ENCODE data around the gene DOK4. TPM values are rescaled to one million over a fixed set of nuclear protein-coding genes. Genes with fewer than 3 reads are reported as not detected.

DOK4 gene
- total RNA-seq, 1 experiment from 2014 or later: 13.1 TPM

GRCh38 chr16:57472665-57473060 is 13.6 kb downstream of the DOK4 start:
- H3K56ac ChIP-seq (ENCODE audit: insufficient read length, low read depth, low read length): no peak overlapping the region
- no peak overlapping the region for H2BK20ac ChIP-seq (ENCODE audit: low read depth, low read length, poor library complexity, severe bottlenecking)
- no peaks in the 10 kb centered on the region for H4K20me1 ChIP-seq (ENCODE audit: control insufficient read depth, insufficient read depth, insufficient read length)
- no peak overlapping the region for H3K23ac ChIP-seq (ENCODE audit: insufficient read length, low read depth, low read length)
- Mint-ChIP-seq H3K27ac (peak overlapping the region in 2 of 3 experiments; percentile 48 to 64; a peak in 3 of 7 replicates), H3K27me3 (ENCODE audit: low read depth) (no peaks in the 10 kb centered on the region), H3K4me1 (peaks cover 29 to 43% of the 10 kb centered on the region in 2 experiments), H3K4me3 (0 out of 5 replicates have a peak overlapping the region, but pooled peaks of 1 of the 2 experiments have one; percentile 74), H3K9me3 (no peaks in the 10 kb centered on the region), H3K36me3 (ENCODE audit: insufficient read depth in 1 of 3, low read depth in 3 of 3) (peaks cover 28 to 50% (median 44%) of the 10 kb centered on the region in 3 experiments)
- no peaks in the 10 kb centered on the region for H3K79me1 ChIP-seq (ENCODE audit: insufficient read depth, low read depth, low read length, poor library complexity, severe bottlenecking)
- H3K9me3 ChIP-seq (ENCODE audit: control insufficient read depth, low read depth, low read length): no peaks in the 10 kb centered on the region
- H4K5ac ChIP-seq (ENCODE audit: insufficient read length, low read depth, low read length): no peak overlapping the region
- H3K4me1 ChIP-seq (ENCODE audit: insufficient read depth, low read length): peaks cover 17% of the 10 kb centered on the region; the same call in 1 of the 2 replicates
- no peak overlapping the region for H3T11ph ChIP-seq (ENCODE audit: low read length)
- H4K8ac ChIP-seq (replicated peaks; ENCODE audit: insufficient read length, low read depth, low read length): no peak overlapping the region
- no peak overlapping the region for H3K9ac ChIP-seq (ENCODE audit: extremely low read depth, insufficient read length, low read length)
- no peak overlapping the region for H2BK5ac ChIP-seq (ENCODE audit: insufficient read length, low read length)
- TF ChIP-seq CTCF (conservative IDR thresholded peaks at IDR 0.05): no peak
- H3K14ac ChIP-seq (ENCODE audit: insufficient read depth, low read length): no peak overlapping the region
- no peaks in the 10 kb centered on the region for H3K23me2 ChIP-seq (ENCODE audit: insufficient read length, low read depth, low read length, poor library complexity, severe bottlenecking)
- no peaks in the 10 kb centered on the region for H3K79me2 ChIP-seq (ENCODE audit: insufficient read depth, low read length)
- H2AFZ ChIP-seq (ENCODE audit: low read length): no peak overlapping the region
- H2BK12ac ChIP-seq (ENCODE audit: insufficient read length, low read depth, low read length): no peak overlapping the region
- H2AK5ac ChIP-seq (ENCODE audit: insufficient read length, low read length): no peak overlapping the region
- no peak overlapping the region for H2BK120ac ChIP-seq (ENCODE audit: low read depth, low read length, poor library complexity, severe bottlenecking)
- H3K4me2 ChIP-seq (ENCODE audit: insufficient read depth, insufficient read length, low read length): no peak overlapping the region
- H3K4ac ChIP-seq (ENCODE audit: low read depth, low read length): no peak overlapping the region
- no peak overlapping the region for H2BK15ac ChIP-seq (ENCODE audit: low read depth, low read length)
- no peak overlapping the region for H4K91ac ChIP-seq (ENCODE audit: insufficient read length, low read depth, low read length)
- no peak overlapping the region for H3K27ac ChIP-seq (ENCODE audit: insufficient read length, low read depth, low read length)
- no peak overlapping the region for H3K18ac ChIP-seq (ENCODE audit: insufficient read length, low read depth, low read length)
- H3K27me3 ChIP-seq (ENCODE audit: insufficient read depth, low read length): no peaks in the 10 kb centered on the region
- DNase-seq: peak; percentile 56
- WGBS (ENCODE audit: extremely low coverage, insufficient read length, low lambda C conversion rate): no CpG with 5 or more reads among the region's 4 CpGs

Data from H9 (cell line).